HCT116 (cell line): ENCODE measurements around the gene ABCD1. TPM values are rescaled to one million over a fixed set of nuclear protein-coding genes. Genes with fewer than 3 reads are reported as not detected.

Experiments used
- ATAC-seq: fragments of 200-7000 bp; cut with Tn5 transposase; 2 replicates; pipeline ENCODE4 v1.9.1; 2020; ENCODE audit warnings: mild to moderate bottlenecking, moderate library complexity
- BruUV-seq: library from RNA; stranded (reverse); fragments of 400-500 nt; replicated peaks from 2 replicates; lab custom pipeline; 2021; lab: Mats Ljungman, UMichigan
- CTCF ChIA-PET: fragments of 300-600 bp; sonication (Branson Sonifier 250); formaldehyde crosslinking; loops from one replicate; lab custom pipeline; 2021; ENCODE audit warnings: antibody characterized with exemption; lab: Charles Lee
- POLR2A ChIA-PET: fragments of 300-600, 350-600 bp; sonication (Branson Sonifier 250); formaldehyde crosslinking; loops from one replicate; lab custom pipeline; 2021; ENCODE audit warnings: antibody characterized with exemption; lab: Charles Lee
- RAD21 ChIA-PET, 2 experiments: fragments of 300-600 bp; sonication (Branson Sonifier 250); formaldehyde crosslinking; loops; one replicate each; lab custom pipeline; 2023; ENCODE audit warnings: low total read pairs in 2 of 2; ENCODE audit not compliant: uncharacterized antibody in 2 of 2, unreplicated experiment in 2 of 2, low non-redundant PET in 1 of 2; lab: Charles Lee
- DNase-seq: peaks from one replicate; pipeline ENCODE4 v3.0.0-alpha.2; 2010; ENCODE audit warnings: low read depth, low spot score
- H2AFZ ChIP-seq: fragments of 200-600 bp; shearing (Covaris generic), sonication (generic); 2 replicates; pipeline ENCODE4 v1.6.1; 2017; ENCODE audit warnings: low read depth, mixed run types, mixed read lengths, antibody characterized with exemption, low read length; ENCODE audit not compliant: poor library complexity, severe bottlenecking
- H3K27ac ChIP-seq: 2 replicates; pipeline ENCODE4 v1.5.1; 2012; ENCODE audit warnings: low read depth, low read length
- H3K27me3 ChIP-seq: fragments of 200-600 bp; sonication (generic); 2 replicates; pipeline ENCODE4 v1.6.1; 2016; ENCODE audit warnings: mixed run types, low read length, mixed read lengths; ENCODE audit not compliant: insufficient read depth
- H3K36me3 ChIP-seq, 2 experiments: fragments of 200-500 bp in 1 of 2; fragments of 200-600 bp in 1 of 2; sonication (Bioruptor generic) in 1 of 2; sonication (generic) in 1 of 2; 2 replicates each; pipeline versions ENCODE4 v1.5.1 to v1.6.1; 2014 to 2016; ENCODE audit warnings: low read length in 2 of 2, inconsistent platforms in 1 of 2, mixed read lengths in 1 of 2, mixed run types in 1 of 2; ENCODE audit not compliant: insufficient read depth in 2 of 2, control insufficient read depth in 1 of 2
- H3K4me1 ChIP-seq, 2 experiments: fragments of 200-600 bp in 1 of 2; sonication (generic) in 1 of 2; 2 replicates each; pipeline versions ENCODE4 v1.5.1 to v1.6.1; 2012 to 2017; ENCODE audit warnings: low read length in 2 of 2, inconsistent platforms in 1 of 2, mild to moderate bottlenecking in 1 of 2, mixed read lengths in 1 of 2, mixed run types in 1 of 2, moderate library complexity in 1 of 2; ENCODE audit not compliant: insufficient read depth in 2 of 2, control insufficient read depth in 1 of 2
- H3K4me2 ChIP-seq: fragments of 200-600 bp; sonication (generic); 2 replicates; pipeline ENCODE4 v1.6.1; 2017; ENCODE audit warnings: mixed run types, low read length, mixed read lengths
- H3K4me3 ChIP-seq, 2 experiments: fragments of 200-600 bp in 1 of 2; sonication (generic) in 1 of 2; replicated peaks in 1 of 2; 2 replicates each; pipeline ENCODE4 v1.5.1; 2011 to 2016; ENCODE audit warnings: low read length in 2 of 2, control low read depth in 1 of 2, low read depth in 1 of 2, mild to moderate bottlenecking in 1 of 2, mixed read lengths in 1 of 2, mixed run types in 1 of 2
- H3K79me2 ChIP-seq: fragments of 200-600 bp; sonication (generic); 2 replicates; pipeline ENCODE4 v1.6.1; 2017; ENCODE audit warnings: mild to moderate bottlenecking, mixed run types, low read length, moderate library complexity, mixed read lengths; ENCODE audit not compliant: insufficient read depth
- H3K9ac ChIP-seq: fragments of 200-600 bp; sonication (generic); 2 replicates; pipeline ENCODE4 v1.6.1; 2016; ENCODE audit warnings: low read length, mixed read lengths
- H3K9me2 ChIP-seq: fragments of 200-600 bp; sonication (generic), shearing (Covaris generic); 2 replicates; pipeline ENCODE4 v1.6.1; 2017; ENCODE audit warnings: mixed run types, mild to moderate bottlenecking, moderate library complexity; ENCODE audit not compliant: insufficient read depth
- H3K9me3 ChIP-seq, 2 experiments: fragments of 200-500 bp in 1 of 2; fragments of 200-600 bp in 1 of 2; sonication (Bioruptor generic) in 1 of 2; sonication (generic) in 1 of 2; 2 replicates each; pipeline ENCODE4 v1.6.1; 2014 to 2017; ENCODE audit warnings: low read length in 2 of 2, mixed read lengths in 2 of 2, inconsistent platforms in 1 of 2, low read depth in 1 of 2, mild to moderate bottlenecking in 1 of 2, mixed run types in 1 of 2, moderate library complexity in 1 of 2; ENCODE audit not compliant: control insufficient read depth in 1 of 2, insufficient read depth in 1 of 2
- H4K20me1 ChIP-seq: fragments of 200-600 bp; sonication (generic), shearing (Covaris generic); 2 replicates; pipeline ENCODE4 v1.6.1; 2017; ENCODE audit warnings: mixed run types, mild to moderate bottlenecking, moderate library complexity; ENCODE audit not compliant: insufficient read depth
- MAX ChIP-seq: IDR thresholded peaks from 2 replicates; pipeline ENCODE4 v1.6.1; 2012
- TCF7L2 ChIP-seq: IDR thresholded peaks from 2 replicates; pipeline ENCODE4 v1.7.0; 2011; ENCODE audit warnings: borderline replicate concordance, inconsistent platforms; ENCODE audit not compliant: insufficient read depth, insufficient read length; ENCODE audit errors: extremely low read depth
- ZBTB33 ChIP-seq: IDR thresholded peaks from 2 replicates; pipeline ENCODE4 v1.6.1; 2011; ENCODE audit warnings: mild to moderate bottlenecking, low read length, moderate library complexity; ENCODE audit not compliant: insufficient replicate concordance; ENCODE audit errors: extremely low read depth
- intact Hi-C: fragments of 100-400 bp; cut with micrococcal nuclease; formaldehyde crosslinking; loops from 2 replicates; pipeline ENCODE4 v1.10.0; 2022
- total RNA-seq: library from RNA; stranded (reverse); gene quantifications from one replicate; pipeline ENCODE4 v1.2.1, GENCODE V29; 2021; ENCODE audit not compliant: unreplicated experiment

ABCD1 gene
- total RNA-seq, 1 experiment from 2014 or later = 7.1 TPM

GRCh38 chrX:153765138-153766079 lies 40.8 kb downstream of the ABCD1 start (continued):
- no peak for TF ChIP-seq ZBTB33

- CTCF ChIA-PET = no interaction called here
- H3K4me3 ChIP-seq = no peak overlapping the region
- no peak for DNase-seq
- TF ChIP-seq MAX = no peak
- TF ChIP-seq TCF7L2 = peak; percentile 26
- TF ChIP-seq, all 23 proteins: peak for 1
- BruUV-seq = no TSS peak
- peaks cover 0 to 10% of the 10 kb centered on the region in 2 experiments; a peak in 2 of 4 replicates for H3K4me1 ChIP-seq
- H2AFZ ChIP-seq = no peak overlapping the region
- no peak for ATAC-seq
- no peaks in the 10 kb centered on the region for H3K9me3 ChIP-seq
- no peaks in the 10 kb centered on the region for H3K27me3 ChIP-seq
- ChIA-PET RAD21 (no interaction called here), POLR2A (no interaction called here)
- intact Hi-C loops = no loop called here
- no peak overlapping the region for H3K27ac ChIP-seq
- H4K20me1 ChIP-seq = no peaks in the 10 kb centered on the region
- no peaks in the 10 kb centered on the region for H3K36me3 ChIP-seq
- H3K79me2 ChIP-seq = no peaks in the 10 kb centered on the region
- H3K4me2 ChIP-seq = no peak overlapping the region
- no peaks in the 10 kb centered on the region for H3K9me2 ChIP-seq
- H3K9ac ChIP-seq = no peak overlapping the region
These were observed 41.6 kb downstream of the ABCD1 start for GRCh38 chrX:153766098-153766817.
